Smooth muscle cell (in vitro differentiated cells): ENCODE data around the gene HDAC11. TPM values are rescaled to one million over a fixed set of nuclear protein-coding genes. Genes with fewer than 3 reads are reported as not detected.

Source experiments
- DNase-seq: peaks from one replicate; lab custom pipeline; 2025; ENCODE audit not compliant: unreplicated experiment; lab: John Stamatoyannopoulos, UW
- H2AFZ ChIP-seq: fragments of 200-600 bp; sonication (generic); 2 replicates; pipeline ENCODE4 v1.6.0; 2016; ENCODE audit warnings: antibody characterized with exemption, low read depth, mild to moderate bottlenecking
- H3F3A ChIP-seq: fragments of 200-600 bp; sonication (generic); 2 replicates; pipeline ENCODE4 v1.6.0; 2017; ENCODE audit warnings: antibody characterized with exemption, low read depth
- H3K27ac ChIP-seq: fragments of 200-600 bp; sonication (generic); 2 replicates; pipeline ENCODE4 v1.5.1; 2016; ENCODE audit warnings: low read depth, mild to moderate bottlenecking
- H3K27me3 ChIP-seq: fragments of 200-600 bp; sonication (generic); 2 replicates; pipeline ENCODE4 v1.6.1; 2016; ENCODE audit warnings: low read depth, mild to moderate bottlenecking
- H3K36me3 ChIP-seq: fragments of 200-600 bp; sonication (generic); 2 replicates; pipeline ENCODE4 v1.5.1; 2016; ENCODE audit warnings: low read depth
- H3K4me1 ChIP-seq: fragments of 200-600 bp; sonication (generic); 2 replicates; pipeline ENCODE4 v1.5.1; 2016; ENCODE audit warnings: low read depth
- H3K4me2 ChIP-seq: fragments of 200-600 bp; sonication (generic); 2 replicates; pipeline ENCODE4 v1.6.0; 2016; ENCODE audit warnings: mild to moderate bottlenecking
- H3K4me3 ChIP-seq: fragments of 200-600 bp; sonication (generic); 2 replicates; pipeline ENCODE4 v1.5.1; 2016; ENCODE audit warnings: mild to moderate bottlenecking
- H3K79me2 ChIP-seq: fragments of 200-600 bp; sonication (generic); 2 replicates; pipeline ENCODE4 v1.6.0; 2016; ENCODE audit warnings: low read depth, mild to moderate bottlenecking
- H3K9ac ChIP-seq: fragments of 200-600 bp; sonication (generic); 2 replicates; pipeline ENCODE4 v1.6.0; 2016; ENCODE audit warnings: low read depth
- H3K9me3 ChIP-seq: fragments of 200-600 bp; sonication (generic); replicated peaks from 2 replicates; pipeline ENCODE4 v1.5.1; 2016; ENCODE audit warnings: low read depth
- H4K20me1 ChIP-seq: fragments of 200-600 bp; sonication (generic); 2 replicates; pipeline ENCODE4 v1.6.0; 2016; ENCODE audit warnings: low read depth
- CTCF ChIP-seq: fragments of 200-600 bp; sonication (generic); IDR thresholded peaks from 2 replicates; pipeline ENCODE4 v1.5.1; 2017; ENCODE audit warnings: borderline replicate concordance, mild to moderate bottlenecking, antibody characterized with exemption; ENCODE audit not compliant: insufficient read depth, poor library complexity, severe bottlenecking
- WGBS: methylation state at CpG from one replicate; pipeline ENCODE4 v1.1.7; 2016; ENCODE audit warnings: low lambda C conversion rate; 5-methylcytosine and 5-hydroxymethylcytosine counted together
- polyA plus RNA-seq: library from polyadenylated mRNA; unstranded; fragments of >200 nt; fragmentation: Nextera tagmentation; extraction: Ambion mirVana; gene quantifications from 2 replicates; pipeline ENCODE4 v1.2.1, GENCODE V29; 2016
- total RNA-seq: library from RNA; depleted of rRNA; stranded (reverse); fragments of >200 nt; gene quantifications from 2 replicates; pipeline ENCODE4 v1.2.3, GENCODE V29; 2014

Gene HDAC11
- total and polyA plus RNA-seq, 2 experiments from 2014 or later = 9.6 to 14.8 TPM

- no peak overlapping the region for H2AFZ ChIP-seq
- H3K4me1 ChIP-seq = no peaks in the 10 kb centered on the region
- H3K27me3 ChIP-seq = no peaks in the 10 kb centered on the region
- no peak overlapping the region for H3K4me2 ChIP-seq
- no peak overlapping the region for H3K4me3 ChIP-seq
- no peaks in the 10 kb centered on the region for H3K79me2 ChIP-seq
- H3K27ac ChIP-seq = no peak overlapping the region
- no peaks in the 10 kb centered on the region for H3K36me3 ChIP-seq
- DNase-seq = peak; percentile 26
- no peak overlapping the region for H3K9ac ChIP-seq
- no peaks in the 10 kb centered on the region for H4K20me1 ChIP-seq
- no peaks in the 10 kb centered on the region for H3F3A ChIP-seq
- WGBS = 53% methylated on average over 12 of the region's 12 CpGs
- TF ChIP-seq CTCF = peak; percentile 94
- no peaks in the 10 kb centered on the region for H3K9me3 ChIP-seq
Measured at GRCh38 chr3:13495921-13496723, 16.0 kb downstream of the HDAC11 start.

GRCh38 chr3:13496879-13497278, 16.8 kb downstream of the HDAC11 start:
- Histone ChIP-seq H3K27ac (no peak overlapping the region), H3K36me3 (no peaks in the 10 kb centered on the region), H3K27me3 (no peaks in the 10 kb centered on the region), H3K9me3 (no peaks in the 10 kb centered on the region), H4K20me1 (no peaks in the 10 kb centered on the region), H3K4me1 (no peaks in the 10 kb centered on the region), H3K9ac (no peak overlapping the region), H3K4me3 (no peak overlapping the region), H2AFZ (no peak overlapping the region), H3K4me2 (no peak overlapping the region), H3K79me2 (no peaks in the 10 kb centered on the region), H3F3A (no peaks in the 10 kb centered on the region)
- TF ChIP-seq CTCF = no peak
- no peak for DNase-seq
- WGBS = 83% methylated on average over 6 of the region's 6 CpGs

GRCh38 chr3:13497386-13497785, 17.3 kb downstream of the HDAC11 start:
- Histone ChIP-seq H3K27ac (no peak overlapping the region), H3K27me3 (no peaks in the 10 kb centered on the region), H3K9ac (no peak overlapping the region), H3K4me1 (no peaks in the 10 kb centered on the region), H3K4me2 (no peak overlapping the region), H4K20me1 (no peaks in the 10 kb centered on the region), H3K79me2 (no peaks in the 10 kb centered on the region), H2AFZ (no peak overlapping the region), H3K36me3 (no peaks in the 10 kb centered on the region), H3F3A (no peaks in the 10 kb centered on the region), H3K9me3 (no peaks in the 10 kb centered on the region), H3K4me3 (no peak overlapping the region)
- TF ChIP-seq CTCF = no peak
- no peak for DNase-seq
- 51% methylated on average over 2 of the region's 2 CpGs for WGBS
